CD4-positive, alpha-beta memory T cell (primary cell): Measurements from ENCODE around the gene SEMA6C. TPM values are rescaled to one million over a fixed set of nuclear protein-coding genes. Genes with fewer than 3 reads are reported as not detected.

ENCODE experiments used
- CTCF ChIA-PET: fragments of 350-600 bp; sonication (Branson Sonifier 250); formaldehyde crosslinking; loops from one replicate; lab custom pipeline; 2021; ENCODE audit warnings: inconsistent platforms; ENCODE audit not compliant: partially characterized antibody; lab: Charles Lee
- POLR2A ChIA-PET: fragments of 350-600 bp; sonication (Branson Sonifier 250); formaldehyde crosslinking; loops from one replicate; lab custom pipeline; 2021; ENCODE audit not compliant: partially characterized antibody; lab: Charles Lee
- DNase-seq, 5 donors: peaks; one replicate each; pipeline versions ENCODE4 v3.0.0 to v3.0.0-alpha.2; 2020 to 2022; ENCODE audit warnings: mixed read lengths in 1 of 5
- H3K27ac ChIP-seq: one replicate; pipeline ENCODE4 v1.7.0; 2013; ENCODE audit warnings: low read depth, low read length
- H3K27me3 ChIP-seq: 2 replicates; pipeline ENCODE4 v1.7.0; 2013; ENCODE audit warnings: mild to moderate bottlenecking, low read length, moderate library complexity; ENCODE audit not compliant: insufficient read depth
- H3K36me3 ChIP-seq: 2 replicates; pipeline ENCODE4 v1.7.0; 2013; ENCODE audit warnings: mild to moderate bottlenecking, low read length, moderate library complexity; ENCODE audit not compliant: insufficient read depth
- H3K4me1 ChIP-seq: 2 replicates; pipeline ENCODE4 v1.7.0; 2013; ENCODE audit warnings: mild to moderate bottlenecking, low read length, moderate library complexity; ENCODE audit not compliant: insufficient read depth
- H3K4me3 ChIP-seq, 2 donors: one replicate each; pipeline ENCODE4 v1.7.0; 2013; ENCODE audit warnings: low read length in 2 of 2, mild to moderate bottlenecking in 1 of 2
- H3K9me3 ChIP-seq, 2 donors: one replicate each; pipeline ENCODE4 v1.7.0; 2013; ENCODE audit warnings: low read length in 2 of 2, control low read depth in 1 of 2; ENCODE audit not compliant: control insufficient read depth in 1 of 2
- H3K27ac Mint-ChIP-seq, 7 donors: one replicate each; pipeline ENCODE4 v1.8.0; 2020 to 2021; ENCODE audit warnings: mixed read lengths in 7 of 7, mild to moderate bottlenecking in 6 of 7, inconsistent platforms in 3 of 7, moderate library complexity in 3 of 7
- H3K27me3 Mint-ChIP-seq, 2 donors: one replicate each; pipeline ENCODE4 v1.8.0; 2020 to 2021; ENCODE audit warnings: mixed read lengths in 2 of 2
- H3K36me3 Mint-ChIP-seq, 2 donors: one replicate each; pipeline ENCODE4 v1.8.0; 2020 to 2021; ENCODE audit warnings: mixed read lengths in 2 of 2, inconsistent platforms in 1 of 2, mild to moderate bottlenecking in 1 of 2
- H3K4me1 Mint-ChIP-seq, 4 donors: one replicate each; pipeline ENCODE4 v1.8.0; 2020 to 2021; ENCODE audit warnings: mixed read lengths in 4 of 4, mild to moderate bottlenecking in 1 of 4
- H3K4me3 Mint-ChIP-seq, 8 donors: one replicate each; pipeline ENCODE4 v1.8.0; 2020 to 2021; ENCODE audit warnings: mixed read lengths in 8 of 8, mild to moderate bottlenecking in 7 of 8, moderate library complexity in 6 of 8, inconsistent platforms in 3 of 8
- H3K9me3 Mint-ChIP-seq, 8 donors: one replicate each; pipeline ENCODE4 v1.8.0; 2020 to 2021; ENCODE audit warnings: mixed read lengths in 8 of 8, mild to moderate bottlenecking in 5 of 8, inconsistent platforms in 3 of 8, moderate library complexity in 1 of 8
- intact Hi-C: fragments of 100-400 bp; cut with micrococcal nuclease; formaldehyde crosslinking; loops from one replicate; pipeline ENCODE4 v1.15.1; 2023
- polyA plus RNA-seq, 2 donors: library from polyadenylated mRNA; unstranded; fragments of 300-500 nt; fragmentation: Illumina TruSeq; gene quantifications; one replicate each; pipeline ENCODE4 v1.2.3, GENCODE V29; 2021
- total RNA-seq, 2 experiments: library from RNA; stranded (reverse); gene quantifications; one replicate each; pipeline ENCODE4 v1.2.3, GENCODE V29; 2021

The SEMA6C gene
- total and polyA plus RNA-seq, 4 experiments from 2014 or later: 0.54 to 8.2 (median 4.9) TPM

GRCh38 chr1:151164732-151165280 is 18.4 kb upstream of the SEMA6C start:
- no peaks in the 10 kb centered on the region for H3K9me3 ChIP-seq
- H3K4me3 Mint-ChIP-seq: peak overlapping the region in 7 of 8 donors; percentile 49 to 100 (median 96)
- peaks cover 53% of the 10 kb centered on the region for H3K4me1 ChIP-seq
- ChIA-PET CTCF (interaction anchor here (1.2 kb wide), 2 partner anchors 9 to 65 kb away, joined by 6 to 10 read pairs; partner anchors contain the start of gene TNFAIP8L2), POLR2A (interaction anchor here (0.6 to 6.9 kb wide), 8 partner anchors 8 to 159 kb away, joined by 3 to 79 read pairs (median 6); partner anchors contain the start of genes C1orf56, MINDY1, PIP5K1A and TNFAIP8L2)
- peak overlapping the region; percentile 73 for H3K27ac ChIP-seq
- no peak overlapping the region for H3K4me3 ChIP-seq
- H3K4me1 Mint-ChIP-seq: peaks cover 34 to 73% (median 55%) of the 10 kb centered on the region in 4 donors
- peaks cover 15% of the 10 kb centered on the region for H3K36me3 ChIP-seq
- no peaks in the 10 kb centered on the region for H3K27me3 ChIP-seq
- intact Hi-C loops: loop anchor here (1.0 kb wide), 1 partner anchor 8 kb away; no protein-coding TSS in a partner anchor
- H3K36me3 Mint-ChIP-seq: peaks cover 35 to 55% of the 10 kb centered on the region in 2 donors
- H3K27me3 Mint-ChIP-seq: peaks cover 2% of the 10 kb centered on the region in 2 donors
- DNase-seq: no peak
- peak overlapping the region in 5 of 7 donors; percentile 26 to 98 (median 63) for H3K27ac Mint-ChIP-seq
- peaks cover 0 to 5% (median 0%) of the 10 kb centered on the region in 8 donors for H3K9me3 Mint-ChIP-seq

GRCh38 chr1:151159373-151159772 is 12.9 kb upstream of the SEMA6C start:
- no peaks in the 10 kb centered on the region for H3K9me3 Mint-ChIP-seq
- no peak for DNase-seq
- H3K36me3 Mint-ChIP-seq: peaks cover 38 to 52% of the 10 kb centered on the region in 2 donors
- H3K4me3 ChIP-seq: no peak overlapping the region
- intact Hi-C loops: loop anchor here (5.0 kb wide), 5 partner anchors 33 to 597 kb away; partner anchors contain the start of genes MINDY1, PI4KB, PRUNE1 and PSMD4
- H3K4me3 Mint-ChIP-seq: peak overlapping the region; percentile 48 to 100 (median 80)
- H3K27me3 Mint-ChIP-seq: no peaks in the 10 kb centered on the region
- H3K27ac ChIP-seq: peak overlapping the region; percentile 13
- H3K4me1 Mint-ChIP-seq: peaks cover 34 to 75% (median 53%) of the 10 kb centered on the region in 4 donors
- peaks cover 13% of the 10 kb centered on the region for H3K36me3 ChIP-seq
- peak overlapping the region; percentile 84 to 94 (median 91) for H3K27ac Mint-ChIP-seq
- no peaks in the 10 kb centered on the region for H3K27me3 ChIP-seq
- peaks cover 57% of the 10 kb centered on the region for H3K4me1 ChIP-seq
- no peaks in the 10 kb centered on the region for H3K9me3 ChIP-seq
- CTCF ChIA-PET: interaction anchor here (4.0 to 6.5 kb wide), 3 partner anchors 30 to 135 kb away, joined by 25 to 324 read pairs (median 80); partner anchors contain the start of gene VPS72
- POLR2A ChIA-PET: interaction anchor here (0.7 to 7.8 kb wide), 5 partner anchors 9 to 103 kb away, joined by 3 to 79 read pairs (median 3); partner anchors contain the start of genes LYSMD1, SCNM1 and VPS72

GRCh38 chr1:151158751-151159251 is 12.4 kb upstream of the SEMA6C start:
- no peaks in the 10 kb centered on the region for H3K9me3 Mint-ChIP-seq
- peaks cover 31 to 71% (median 49%) of the 10 kb centered on the region in 4 donors for H3K4me1 Mint-ChIP-seq
- H3K4me1 ChIP-seq: peaks cover 54% of the 10 kb centered on the region
- H3K27me3 Mint-ChIP-seq: no peaks in the 10 kb centered on the region
- peaks cover 11% of the 10 kb centered on the region for H3K36me3 ChIP-seq
- peak overlapping the region; percentile 13 for H3K27ac ChIP-seq
- no peaks in the 10 kb centered on the region for H3K9me3 ChIP-seq
- H3K4me3 ChIP-seq: peak overlapping the region in 1 of 2 donors; percentile 82
- no peaks in the 10 kb centered on the region for H3K27me3 ChIP-seq
- no peak for DNase-seq
- intact Hi-C loops: loop anchor here (5.0 kb wide), 5 partner anchors 34 to 596 kb away; partner anchors contain the start of genes MINDY1, PI4KB, PRUNE1 and PSMD4
- H3K4me3 Mint-ChIP-seq: peak overlapping the region; percentile 98 to 100 (median 98)
- POLR2A ChIA-PET: interaction anchor here (0.7 to 7.8 kb wide), 5 partner anchors 9 to 112 kb away, joined by 3 to 79 read pairs (median 19); partner anchors contain the start of genes C1orf56, LYSMD1, SCNM1 and VPS72
- peak overlapping the region; percentile 84 to 96 (median 93) for H3K27ac Mint-ChIP-seq
- peaks cover 38 to 46% of the 10 kb centered on the region in 2 donors for H3K36me3 Mint-ChIP-seq
- CTCF ChIA-PET: interaction anchor here (0.8 to 6.5 kb wide), 6 partner anchors 9 to 161 kb away, joined by 3 to 324 read pairs (median 21); partner anchors contain the start of genes LYSMD1, PSMD4, SCNM1 and VPS72

- Histone ChIP-seq H3K9me3 (no peaks in the 10 kb centered on the region), H3K4me1 (peaks cover 54% of the 10 kb centered on the region), H3K36me3 (peaks cover 11% of the 10 kb centered on the region), H3K27ac (peak overlapping the region; percentile 13), H3K4me3 (peak overlapping the region in 1 of 2 donors; percentile 82), H3K27me3 (no peaks in the 10 kb centered on the region)
- H3K4me3 Mint-ChIP-seq: peak overlapping the region; percentile 98 to 100 (median 98)
- H3K36me3 Mint-ChIP-seq: peaks cover 38 to 45% of the 10 kb centered on the region in 2 donors
- no peak for DNase-seq
- POLR2A ChIA-PET: interaction anchor here (0.5 to 7.8 kb wide), 12 partner anchors 10 to 493 kb away, joined by 3 to 79 read pairs (median 18); partner anchors contain the start of genes C1orf56, CDC42SE1, GABPB2 and LYSMD1
- CTCF ChIA-PET: interaction anchor here (0.8 to 6.5 kb wide), 10 partner anchors 9 to 161 kb away, joined by 3 to 324 read pairs (median 17); partner anchors contain the start of genes CDC42SE1, GABPB2, LYSMD1 and PSMD4
- peaks cover 31 to 71% (median 48%) of the 10 kb centered on the region in 4 donors for H3K4me1 Mint-ChIP-seq
- H3K27me3 Mint-ChIP-seq: no peaks in the 10 kb centered on the region
- H3K27ac Mint-ChIP-seq: peak overlapping the region; percentile 84 to 96 (median 93)
- intact Hi-C loops: loop anchor here (5.0 kb wide), 5 partner anchors 34 to 596 kb away; partner anchors contain the start of genes MINDY1, PI4KB, PRUNE1 and PSMD4
- H3K9me3 Mint-ChIP-seq: no peaks in the 10 kb centered on the region
Observed at GRCh38 chr1:151158326-151158725, 11.9 kb upstream of the SEMA6C start.

GRCh38 chr1:151157067-151157531 is 10.7 kb upstream of the SEMA6C start:
- Histone ChIP-seq H3K36me3 (peaks cover 11% of the 10 kb centered on the region), H3K9me3 (no peaks in the 10 kb centered on the region), H3K27ac (peak overlapping the region; percentile 68), H3K27me3 (no peaks in the 10 kb centered on the region), H3K4me3 (peak overlapping the region; percentile 82 to 98), H3K4me1 (peaks cover 54% of the 10 kb centered on the region)
- Mint-ChIP-seq H3K36me3 (peaks cover 33 to 38% of the 10 kb centered on the region in 2 donors), H3K9me3 (no peaks in the 10 kb centered on the region), H3K4me1 (peaks cover 31 to 62% (median 41%) of the 10 kb centered on the region in 4 donors), H3K27ac (peak overlapping the region; percentile 89 to 96 (median 94)), H3K4me3 (peak overlapping the region; percentile 98 to 100 (median 98)), H3K27me3 (no peaks in the 10 kb centered on the region)
- ChIA-PET CTCF (interaction anchor here (0.6 to 6.5 kb wide), 31 partner anchors 8 to 876 kb away, joined by 3 to 324 read pairs (median 6); partner anchors contain the start of genes C1orf56, CDC42SE1, GABPB2 and LYSMD1), POLR2A (interaction anchor here (0.6 to 7.8 kb wide), 34 partner anchors 10 to 596 kb away, joined by 3 to 79 read pairs (median 5); partner anchors contain the start of genes C1orf56, CDC42SE1, CERS2 and GABPB2)
- intact Hi-C loops: loop anchor here (1.0 to 5.0 kb wide), 8 partner anchors 8 to 595 kb away; partner anchors contain the start of genes LYSMD1, MINDY1, PI4KB and PRUNE1
- DNase-seq: peak; percentile 68 to 79 (median 70)

GRCh38 chr1:151156515-151156819 is 10.0 kb upstream of the SEMA6C start, which contains the start of gene TNFAIP8L2:
TNFAIP8L2 (plus strand) TSS chr1:151156649; CDS start chr1:151158698, 2,049 bp downstream.
- Histone ChIP-seq H3K9me3 (no peaks in the 10 kb centered on the region), H3K27me3 (no peaks in the 10 kb centered on the region), H3K4me3 (peak within 1 kb of the TSS; percentile 82 to 98), H3K27ac (peak within 1 kb of the TSS; percentile 68), H3K36me3 (peaks cover 11% of the 10 kb centered on the region), H3K4me1 (peaks cover 47% of the 10 kb centered on the region)
- no peaks in the 10 kb centered on the region for H3K9me3 Mint-ChIP-seq
- intact Hi-C loops: loop anchor here (1.0 to 5.0 kb wide), 9 partner anchors 36 to 594 kb away; partner anchors contain the start of genes GABPB2, MINDY1, PI4KB and PRUNE1
- POLR2A ChIA-PET: interaction anchor here (0.6 to 7.8 kb wide), 29 partner anchors 9 to 578 kb away, joined by 3 to 79 read pairs (median 6); partner anchors contain the start of genes C1orf56, CDC42SE1, CERS2 and GABPB2
- H3K4me3 Mint-ChIP-seq: peak within 1 kb of the TSS; percentile 98 to 100 (median 98)
- DNase-seq: peak; percentile 61 to 85 (median 65)
- no peaks in the 10 kb centered on the region for H3K27me3 Mint-ChIP-seq
- H3K4me1 Mint-ChIP-seq: peaks cover 25 to 55% (median 35%) of the 10 kb centered on the region in 4 donors
- peaks cover 27 to 34% of the 10 kb centered on the region in 2 donors for H3K36me3 Mint-ChIP-seq
- CTCF ChIA-PET: interaction anchor here (0.6 to 6.5 kb wide), 31 partner anchors 9 to 875 kb away, joined by 3 to 324 read pairs (median 6); partner anchors contain the start of genes C1orf56, CDC42SE1, GABPB2 and LYSMD1
- peak within 1 kb of the TSS; percentile 89 to 96 (median 94) for H3K27ac Mint-ChIP-seq
